NCI-H82 treated with DMSO at 0.1 percent for 48 hours (cell line): Measurements from ENCODE around the gene TRIO.

Experiments
- DNase-seq: peaks from one replicate; lab custom pipeline; 2025; ENCODE audit not compliant: unreplicated experiment; lab: John Stamatoyannopoulos, UW

The TRIO gene

GRCh38 chr5:14322437-14323187, 179.5 kb downstream of the TRIO start:
- no peak for DNase-seq

- DNase-seq, result no peak
Observed at GRCh38 chr5:14323466-14323865, 180.3 kb downstream of the TRIO start.

- no peak for DNase-seq
Observed at GRCh38 chr5:14325369-14325768, 182.2 kb downstream of the TRIO start.

DNA sequence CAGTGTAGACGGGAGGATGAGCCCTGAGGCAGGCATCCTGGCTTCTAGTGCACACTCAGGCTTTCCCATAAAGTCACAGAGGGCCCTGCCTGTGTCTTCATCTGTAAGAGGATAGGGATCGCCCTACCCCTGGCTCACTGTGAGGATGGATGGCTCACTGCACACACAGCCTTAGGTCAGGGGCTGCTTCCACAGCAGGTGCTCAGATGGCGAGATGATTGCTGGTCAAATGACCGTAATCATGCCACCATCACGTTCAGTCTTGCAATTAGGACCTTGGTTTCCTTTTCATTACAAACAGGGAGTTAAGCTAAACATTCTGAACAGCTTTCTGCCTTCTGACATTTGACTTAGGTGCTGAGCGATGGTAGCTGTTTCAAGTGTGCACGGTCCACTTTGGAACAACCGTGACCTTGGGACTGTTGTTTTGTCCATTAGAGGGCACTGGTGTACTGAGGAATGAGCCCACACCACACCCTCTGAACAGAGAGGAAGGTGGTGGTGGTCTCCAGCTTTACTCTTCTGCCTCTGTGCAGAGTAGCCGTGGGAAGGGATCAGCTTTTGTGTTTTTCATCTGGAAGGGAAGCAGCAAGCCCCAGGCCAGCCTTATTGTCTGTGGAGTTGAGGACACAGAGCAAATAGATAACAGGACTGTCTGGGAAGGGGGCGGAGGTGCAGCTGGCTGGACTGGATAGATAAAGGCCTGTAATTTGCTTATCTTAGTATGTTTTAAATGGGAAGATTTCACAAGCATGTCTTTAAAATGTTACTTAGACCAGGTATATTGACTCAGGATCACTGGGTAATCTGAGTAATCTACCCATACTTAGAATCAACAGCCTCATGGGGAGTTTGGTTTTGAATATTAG, 183.1 kb downstream of the TRIO start:
- DNase-seq, result no peak

GRCh38 chr5:14327624-14328023, 184.5 kb downstream of the TRIO start:
- DNase-seq, result no peak

DNA sequence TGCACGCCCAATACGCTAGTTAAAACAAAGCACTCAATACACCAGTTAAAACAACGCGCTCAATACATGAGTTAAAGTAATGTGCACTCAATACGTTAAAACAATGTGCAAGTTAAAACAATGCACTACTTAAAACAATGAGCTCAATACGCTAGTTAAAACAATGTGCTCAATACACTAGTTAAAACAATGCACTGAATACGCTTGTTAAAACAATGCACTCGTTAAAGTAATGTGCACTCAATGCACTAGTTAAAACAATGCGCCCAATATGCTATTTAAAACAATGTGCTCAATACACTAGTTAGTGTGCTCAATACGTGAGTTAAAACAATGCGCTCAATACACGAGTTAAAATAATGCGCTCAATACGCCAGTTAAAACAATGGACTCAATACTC, 185.0 kb downstream of the TRIO start:
- DNase-seq, result no peak

GRCh38 chr5:14330291-14330690, 187.1 kb downstream of the TRIO start:
- no peak for DNase-seq

DNA sequence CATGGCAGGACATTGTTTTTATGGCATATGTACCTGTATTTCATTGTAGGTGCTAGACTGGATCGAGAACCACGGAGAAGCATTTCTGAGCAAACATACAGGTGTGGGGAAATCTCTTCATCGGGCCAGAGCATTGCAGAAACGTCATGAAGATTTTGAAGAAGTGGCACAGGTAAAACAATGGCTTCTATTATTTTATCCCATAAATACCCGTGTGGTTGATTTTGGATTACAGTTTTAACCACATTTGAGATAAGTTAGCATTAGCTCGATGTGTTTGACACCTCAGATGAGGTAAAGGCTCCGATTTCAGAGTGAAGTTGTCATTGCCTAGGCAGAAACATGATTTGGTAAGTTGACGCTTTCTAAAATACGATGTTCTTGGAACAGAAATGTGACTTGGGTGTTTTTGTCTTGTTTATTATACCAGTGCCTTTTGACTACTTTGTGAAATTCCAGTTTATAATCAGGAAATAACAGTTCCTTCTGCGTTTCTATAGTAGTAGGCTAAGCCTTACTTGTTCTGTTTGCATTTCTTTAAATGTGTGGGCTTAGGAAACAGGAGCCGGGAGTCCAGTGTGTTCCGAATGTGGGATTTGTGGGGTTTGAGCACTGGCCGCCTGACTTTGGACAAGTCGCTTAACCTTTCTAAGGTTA, 187.7 kb downstream of the TRIO start:
- DNase-seq, result no peak

GRCh38 chr5:14331386-14331781, 188.2 kb downstream of the TRIO start:
- DNase-seq, result no peak

DNA sequence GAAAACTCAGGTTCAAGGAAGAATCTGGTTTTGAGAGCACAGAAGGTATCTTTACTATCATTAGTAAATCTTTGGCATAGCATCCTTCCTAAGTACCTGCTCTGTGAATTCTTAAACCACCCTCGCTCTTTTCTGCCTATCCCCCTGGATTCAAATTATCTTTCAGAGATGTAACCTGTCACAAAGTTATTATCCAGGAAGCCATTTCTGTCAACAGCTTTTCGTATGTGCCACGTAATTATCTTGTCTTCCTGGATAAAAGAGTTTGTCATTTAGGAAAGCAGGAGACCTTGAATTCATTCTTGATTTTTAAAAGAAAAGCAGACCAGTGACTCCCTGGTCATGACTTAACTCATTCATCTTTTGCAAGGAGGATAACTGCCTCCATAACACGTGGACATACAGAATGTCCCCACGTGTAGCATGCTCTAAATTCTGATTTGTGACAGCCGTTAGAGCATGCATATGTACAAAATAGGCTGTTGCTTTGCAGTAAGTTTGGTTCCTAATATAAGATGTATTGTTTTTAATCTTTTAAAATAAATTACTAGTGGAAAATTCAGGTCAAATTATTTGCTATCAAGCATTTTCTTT, 189.0 kb downstream of the TRIO start:
- DNase-seq, result no peak

DNA sequence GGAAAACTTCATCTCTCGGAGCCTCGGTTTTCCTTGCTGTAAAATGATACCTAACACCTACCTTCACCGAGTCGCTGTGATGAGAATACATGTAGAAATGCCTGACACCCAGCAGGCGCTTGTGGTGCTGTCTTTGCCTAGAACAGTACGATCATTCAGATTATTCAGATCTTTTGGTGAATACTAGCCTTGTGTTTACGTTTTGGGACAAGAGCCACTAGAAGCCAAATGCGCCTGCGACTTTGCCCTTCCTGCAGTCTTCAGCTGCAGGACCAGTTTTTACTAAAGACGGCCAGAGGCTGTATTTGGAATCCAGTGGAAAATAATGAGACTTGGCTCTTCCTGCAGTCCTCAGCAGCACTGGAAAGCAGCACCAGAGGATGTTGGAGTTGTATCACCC, 189.6 kb downstream of the TRIO start:
- DNase-seq, result no peak

GRCh38 chr5:14337593-14337992, 194.5 kb downstream of the TRIO start:
- DNase-seq, result no peak

DNA sequence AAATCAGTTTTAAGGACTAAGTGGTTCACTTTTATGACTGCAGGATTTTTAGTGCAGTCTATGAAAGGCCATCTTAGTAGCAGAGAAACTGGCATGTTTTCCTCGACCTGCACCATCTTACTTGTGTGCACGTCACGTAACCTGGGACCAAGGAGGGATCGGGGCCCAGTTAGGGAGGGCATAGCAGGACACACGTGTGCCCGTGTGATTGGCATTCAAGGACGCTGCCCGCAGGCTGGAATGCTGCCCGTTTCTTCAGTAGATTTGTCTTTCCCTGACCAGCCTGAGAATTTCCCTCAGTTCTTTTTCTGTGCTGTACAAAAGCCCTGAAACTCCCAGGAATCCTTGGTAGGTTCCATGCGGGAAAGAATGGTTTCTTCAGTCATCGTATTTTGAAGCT, 196.3 kb downstream of the TRIO start:
- no peak for DNase-seq

DNA sequence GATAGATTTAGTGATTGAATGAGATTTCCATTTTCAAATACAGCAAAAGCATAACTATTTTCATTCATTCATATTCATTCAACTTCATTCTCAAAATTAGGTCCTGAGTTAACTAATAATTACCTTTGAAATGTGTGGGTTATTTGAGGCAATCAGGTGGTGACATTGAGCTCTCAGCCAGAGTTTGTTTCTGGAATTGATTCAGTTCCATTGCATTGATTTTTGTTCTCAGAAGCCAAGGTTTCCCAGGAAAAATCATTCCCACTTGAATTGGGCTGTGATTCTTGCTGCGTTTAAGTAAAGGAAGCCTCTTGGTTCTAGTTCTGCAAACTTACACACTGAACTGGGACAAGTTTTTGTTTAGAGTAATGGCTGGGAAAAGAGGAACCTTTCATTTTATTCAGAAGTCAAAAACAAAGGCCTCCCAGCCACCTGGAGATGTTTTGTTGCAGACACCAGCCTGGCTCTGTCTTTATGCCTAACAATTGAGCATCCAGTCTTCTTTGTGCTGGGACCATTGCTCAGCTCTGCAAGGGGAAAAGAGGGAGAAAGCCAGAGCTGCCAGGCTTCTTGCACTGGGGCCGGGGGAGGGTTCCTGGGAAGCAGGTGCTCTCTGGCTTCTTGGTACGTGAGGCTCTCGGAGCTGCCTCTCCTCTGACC, 198.6 kb downstream of the TRIO start:
- no peak for DNase-seq

GRCh38 chr5:14342306-14342705, 199.2 kb downstream of the TRIO start:
- DNase-seq, result no peak

DNA sequence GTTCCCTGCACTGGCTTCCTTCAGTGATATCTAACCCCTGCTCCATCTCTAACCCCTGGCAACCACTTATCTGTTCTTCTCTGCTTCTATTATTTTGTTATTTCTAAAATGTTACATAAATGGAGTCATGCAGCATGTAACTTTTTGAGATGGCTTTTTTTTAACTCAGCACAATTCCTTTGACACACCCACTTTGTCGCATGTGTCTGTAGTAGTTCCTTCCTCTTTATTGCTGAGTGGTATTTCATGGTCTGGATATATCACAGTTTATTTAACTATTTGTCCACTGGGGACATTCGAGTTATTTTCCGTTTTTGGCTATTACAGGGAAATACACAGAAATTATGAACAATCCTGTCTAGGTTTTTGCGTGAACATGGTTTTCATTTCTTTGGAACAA, 200.2 kb downstream of the TRIO start:
- no peak for DNase-seq

GRCh38 chr5:14347522-14347921, 204.4 kb downstream of the TRIO start:
- no peak for DNase-seq

DNA sequence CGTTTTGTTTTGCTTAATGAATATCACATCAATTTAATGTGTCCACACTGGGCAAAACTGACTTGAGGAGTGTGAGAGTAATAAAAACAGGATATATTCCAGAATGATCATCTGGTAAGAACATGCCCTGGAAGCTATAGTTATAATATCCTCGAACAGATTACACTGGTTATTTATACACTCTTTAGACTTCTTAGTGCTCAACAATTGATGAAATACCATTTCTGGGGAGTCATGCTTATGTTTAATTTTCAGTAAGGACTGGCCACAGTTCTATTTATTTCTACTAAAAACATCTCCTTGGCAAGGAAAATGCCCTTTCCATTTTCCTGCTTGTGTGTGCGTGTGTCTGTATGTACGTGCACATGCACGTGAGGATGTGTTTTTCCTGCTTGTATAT, 205.0 kb downstream of the TRIO start:
- DNase-seq, result no peak

- DNase-seq, result no peak
Observed at GRCh38 chr5:14349029-14349428, 205.9 kb downstream of the TRIO start.

- DNase-seq, result no peak
Observed at GRCh38 chr5:14351086-14351661, 208.0 kb downstream of the TRIO start.
